Lower leg skin (tissue), 4 donors: ENCODE results near the gene MEGF8. TPM values are rescaled to one million over a fixed set of nuclear protein-coding genes. Genes with fewer than 3 reads are reported as not detected.
A peak's percentile ranks its signal among the peaks of the same experiment; 100 is the strongest.

Experiments used
- DNase-seq, 2 donors: peaks; one replicate each; pipeline ENCODE4 v3.0.0-alpha.2; 2019; ENCODE audit warnings: low spot score in 2 of 2
- H3K4me3 ChIP-seq: fragments of 200-600 bp; sonication (generic); 2 replicates; pipeline ENCODE4 v1.5.1; 2017; ENCODE audit warnings: mild to moderate bottlenecking, low read depth; ENCODE audit not compliant: poor library complexity, severe bottlenecking
- CTCF ChIP-seq, 3 donors: fragments of 450-650 bp; IDR thresholded peaks; one replicate each; pipeline ENCODE4 v1.5.1; 2016; ENCODE audit warnings: antibody characterized with exemption in 3 of 3, mild to moderate bottlenecking in 3 of 3, moderate library complexity in 2 of 3
- POLR2A ChIP-seq, 2 donors: fragments of 450-650 bp; IDR thresholded peaks; one replicate each; pipeline ENCODE4 v1.6.1; 2016 to 2017; ENCODE audit warnings: antibody characterized with exemption in 2 of 2, mild to moderate bottlenecking in 1 of 2, moderate library complexity in 1 of 2
- WGBS, 2 donors: methylation state at CpG; one replicate each; pipeline ENCODE4 v1.1.5; 2018; 5-methylcytosine and 5-hydroxymethylcytosine counted together
- intact Hi-C: fragments of 100-400 bp; cut with DNase I; formaldehyde crosslinking; loops from one replicate; pipeline ENCODE4 v1.15.0; 2023; ENCODE audit warnings: low total_unique reads
- total RNA-seq, 4 donors: library from RNA; depleted of rRNA; stranded (reverse); fragments of >200 nt; gene quantifications; one replicate each; pipeline ENCODE4 v1.1.0, GENCODE V29; 2016

Gene MEGF8
- total RNA-seq, 4 donors from 2014 or later: 6.1 to 14.1 (median 12.0) TPM

DNA sequence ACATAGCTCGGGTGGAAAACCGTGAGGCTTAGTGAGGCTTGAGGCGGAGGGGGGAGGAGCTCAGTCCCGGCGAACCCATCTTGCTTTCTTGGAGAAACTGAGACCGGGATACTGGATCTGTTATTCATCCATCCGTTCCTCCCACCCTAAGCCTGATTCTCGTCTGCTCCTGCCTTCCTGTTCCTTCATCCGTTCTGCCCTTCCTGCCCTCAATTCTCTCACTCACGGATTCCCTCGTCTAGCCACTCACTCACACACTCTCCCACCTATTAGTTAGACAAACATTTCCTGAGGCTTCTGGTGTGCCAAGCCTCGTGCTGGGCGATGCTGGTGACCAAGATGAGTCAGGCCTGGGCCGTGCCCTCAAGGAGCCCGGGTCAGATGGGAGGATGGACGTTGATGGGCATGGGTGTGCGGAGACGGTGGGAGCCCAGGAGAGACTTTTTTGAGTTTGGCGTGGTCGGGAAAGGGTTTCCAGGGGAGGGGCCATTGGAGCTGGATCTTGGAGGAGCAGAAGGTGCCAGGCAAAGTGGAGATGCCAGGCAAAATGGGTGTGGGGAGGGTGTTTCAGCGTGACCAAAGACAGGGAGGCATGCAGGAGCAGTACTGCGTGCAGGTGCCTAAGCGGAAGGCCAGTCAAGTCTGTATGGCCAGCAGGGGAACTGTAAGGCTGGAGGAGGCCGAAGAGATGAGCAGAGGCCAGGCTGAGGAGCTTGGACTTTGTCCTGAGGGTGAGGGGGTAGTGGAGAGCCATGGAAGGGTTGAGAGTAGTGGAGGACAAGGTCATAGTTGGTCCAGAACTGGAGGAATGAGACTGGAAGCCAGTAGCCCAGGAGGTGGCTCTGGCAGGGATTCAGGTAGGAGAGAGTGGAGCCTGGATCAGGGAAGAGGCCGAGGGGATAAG is 72.1 kb downstream of the MEGF8 start:
- TF ChIP-seq POLR2A (IDR thresholded peaks at IDR 0.05) (no peak), CTCF (IDR thresholded peaks at IDR 0.05) (no peak)
- peak overlapping the region; percentile 21 for H3K4me3 ChIP-seq
- whole genome bisulfite sequencing, 2 donors: 17 to 20% methylated on average over 25 of the region's 25 CpGs
- no peak for DNase-seq
- intact Hi-C loops: no loop called here

DNA sequence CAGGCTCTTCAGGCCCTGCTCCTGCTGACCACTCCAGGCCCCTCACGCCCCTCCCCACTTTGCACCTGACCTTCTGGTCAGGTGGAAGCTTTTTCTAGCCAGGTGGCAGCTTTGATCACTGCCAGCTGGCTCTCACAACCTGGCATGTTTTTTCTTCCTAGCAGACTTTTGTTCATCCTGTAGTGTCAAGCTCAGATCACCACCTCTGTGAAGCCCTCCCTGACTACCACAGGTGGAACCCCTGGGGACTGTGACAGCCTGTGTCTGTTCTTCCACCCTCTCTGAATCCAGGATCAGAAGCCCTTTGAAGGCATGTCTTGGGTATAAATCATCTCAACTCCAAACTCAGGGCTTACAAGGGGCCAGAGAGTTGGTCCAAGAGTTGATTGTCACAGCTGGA is 75.0 kb downstream of the MEGF8 start:
- no peak overlapping the region for H3K4me3 ChIP-seq
- WGBS, 2 donors: 94 to 100% methylated on average over 1 of the region's 1 CpG
- no peak for TF ChIP-seq CTCF (IDR thresholded peaks at IDR 0.05)
- no peak for TF ChIP-seq POLR2A (IDR thresholded peaks at IDR 0.05)
- DNase-seq: no peak
- intact Hi-C loops: no loop called here

DNA sequence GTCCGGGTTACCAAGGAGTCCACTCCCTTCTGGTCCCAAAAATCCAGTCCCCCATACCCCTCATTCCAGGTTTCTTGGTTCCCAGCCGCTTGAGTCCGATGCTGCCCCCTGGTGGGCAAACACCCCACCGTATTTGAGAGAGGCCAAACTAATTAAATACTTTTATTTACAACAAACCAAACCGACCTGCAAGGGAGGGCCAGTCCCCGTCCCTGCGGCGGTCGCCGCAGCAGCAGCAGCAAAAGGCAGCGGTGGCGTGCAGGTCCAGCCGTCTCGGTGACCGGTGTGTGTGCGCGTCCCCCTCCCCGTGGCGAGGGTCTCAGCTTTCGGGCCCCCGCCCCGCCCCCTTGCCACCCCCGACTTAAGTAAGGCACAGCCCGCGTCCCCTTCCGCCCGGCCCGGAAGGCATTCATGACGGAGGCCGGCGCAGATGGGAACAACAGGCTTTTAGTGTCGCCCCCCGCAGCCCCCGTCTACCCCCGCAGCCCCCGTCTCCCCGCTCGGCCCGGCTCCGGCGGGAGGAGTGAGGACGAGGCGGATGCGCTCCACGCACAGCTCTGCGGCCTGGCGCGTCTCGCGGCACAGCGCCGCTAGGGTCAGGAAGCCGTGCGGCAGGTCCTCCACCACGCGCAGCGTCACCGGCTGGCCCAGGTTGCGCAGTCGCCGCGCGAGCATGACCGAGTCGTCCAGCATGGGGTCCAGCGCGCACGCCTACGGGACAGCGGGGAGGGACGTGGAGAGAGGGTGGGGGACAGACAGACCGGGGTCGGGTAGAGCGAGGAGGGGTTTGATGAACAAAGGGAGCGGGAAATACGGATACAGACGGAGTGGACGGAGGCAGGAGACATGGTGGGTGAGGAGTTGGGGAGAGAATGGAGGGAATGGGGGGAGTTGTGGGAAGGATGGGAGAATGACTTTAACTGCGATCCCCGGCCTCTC is 76.2 kb downstream of the MEGF8 start:
- 1% methylated on average over 43 to 55 of the region's 80 CpGs for WGBS, 2 donors
- H3K4me3 ChIP-seq: peak overlapping the region; percentile 5
- no peak for TF ChIP-seq POLR2A (IDR thresholded peaks at IDR 0.05)
- no peak for TF ChIP-seq CTCF (IDR thresholded peaks at IDR 0.05)
- intact Hi-C loops: no loop called here
- peak; percentile 63 to 97 for DNase-seq

GRCh38 chr19:42402376-42403116 is 77.1 kb downstream of the MEGF8 start:
- 66 to 75% methylated on average over 30 to 34 of the region's 34 CpGs for WGBS, 2 donors
- TF ChIP-seq POLR2A (IDR thresholded peaks at IDR 0.05) (no peak), CTCF (IDR thresholded peaks at IDR 0.05) (no peak)
- intact Hi-C loops: no loop called here
- H3K4me3 ChIP-seq: no peak overlapping the region
- DNase-seq: peak in 1 of 2 donors; percentile 85

DNA sequence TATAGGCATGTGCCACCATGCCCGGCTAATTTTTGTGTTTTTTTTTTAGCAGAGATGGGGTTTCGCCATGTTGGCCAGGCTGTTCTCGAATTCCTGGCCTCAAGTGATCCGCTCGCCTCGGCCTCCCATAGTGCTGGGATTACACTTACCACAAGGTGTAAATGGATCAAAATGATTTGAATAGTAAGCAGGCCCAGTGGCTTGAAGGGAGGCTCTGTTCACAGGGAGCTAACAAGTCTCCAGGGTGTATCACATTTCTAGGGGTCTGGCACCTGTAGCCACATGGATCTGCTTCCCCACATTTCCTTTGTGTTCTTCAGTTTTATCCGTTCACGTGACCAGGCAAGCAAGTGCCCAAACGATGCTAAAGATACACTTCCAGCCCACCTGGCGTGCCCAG is 78.2 kb downstream of the MEGF8 start:
- no peak for DNase-seq
- 93 to 95% methylated on average over 10 of the region's 10 CpGs for WGBS, 2 donors
- intact Hi-C loops: no loop called here
- H3K4me3 ChIP-seq: no peak overlapping the region
- TF ChIP-seq POLR2A (IDR thresholded peaks at IDR 0.05) (no peak), CTCF (IDR thresholded peaks at IDR 0.05) (no peak)
